Caco-2 (cell line): Measurements from ENCODE around the gene ELP5. TPM values are rescaled to one million over a fixed set of nuclear protein-coding genes. Genes with fewer than 3 reads are reported as not detected.

Experiments
- BruUV-seq: library from RNA; stranded (reverse); fragments of 400-500 nt; replicated peaks from 2 replicates; lab custom pipeline; 2021; lab: Mats Ljungman, UMichigan
- CTCF ChIA-PET: fragments of 300-600 bp; sonication (Branson Sonifier 250); formaldehyde crosslinking; loops from one replicate; lab custom pipeline; 2022; ENCODE audit warnings: antibody characterized with exemption; lab: Charles Lee
- POLR2A ChIA-PET: fragments of 300-600 bp; sonication (Branson Sonifier 250); formaldehyde crosslinking; loops from one replicate; lab custom pipeline; 2022; ENCODE audit warnings: antibody characterized with exemption; lab: Charles Lee
- DNase-seq, 2 experiments: peaks; one replicate each; pipeline versions ENCODE4 v3.0.0 to v3.0.0-alpha.2; 2020 to 2022
- H3K27me3 ChIP-seq: replicated peaks from 2 replicates; pipeline ENCODE4 v1.6.0; 2011; ENCODE audit warnings: low read length; ENCODE audit not compliant: control insufficient read depth, insufficient read depth
- H3K36me3 ChIP-seq: 2 replicates; pipeline ENCODE4 v1.5.1; 2011; ENCODE audit warnings: low read length; ENCODE audit not compliant: control insufficient read depth, insufficient read depth
- H3K4me1 ChIP-seq: fragments of 250-450 bp; sonication (Bioruptor Pico); 2 replicates; pipeline ENCODE4 v1.5.1; 2020; ENCODE audit warnings: mild to moderate bottlenecking
- H3K4me3 ChIP-seq: 2 replicates; pipeline ENCODE4 v1.5.1; 2011; ENCODE audit warnings: low read depth, mild to moderate bottlenecking, control low read depth, low read length
- H3K9me3 ChIP-seq: fragments of 250-450 bp; sonication (Bioruptor Pico); 2 replicates; pipeline ENCODE4 v1.5.1; 2020; ENCODE audit warnings: mild to moderate bottlenecking, moderate library complexity
- H3K27ac Mint-ChIP-seq: one replicate; pipeline ENCODE4 v1.8.0; 2022; ENCODE audit warnings: mixed read lengths; ENCODE audit not compliant: unreplicated experiment
- H3K27me3 Mint-ChIP-seq: one replicate; pipeline ENCODE4 v1.8.0; 2022; ENCODE audit warnings: mixed read lengths; ENCODE audit not compliant: insufficient read depth, unreplicated experiment
- H3K36me3 Mint-ChIP-seq: one replicate; pipeline ENCODE4 v1.8.0; 2022; ENCODE audit warnings: mild to moderate bottlenecking, mixed read lengths; ENCODE audit not compliant: insufficient read depth, unreplicated experiment
- H3K4me1 Mint-ChIP-seq: one replicate; pipeline ENCODE4 v1.8.0; 2022; ENCODE audit warnings: low read depth, mixed read lengths; ENCODE audit not compliant: unreplicated experiment
- H3K4me3 Mint-ChIP-seq: one replicate; pipeline ENCODE4 v1.8.0; 2022; ENCODE audit warnings: mild to moderate bottlenecking, moderate library complexity, mixed read lengths; ENCODE audit not compliant: unreplicated experiment
- H3K9me3 Mint-ChIP-seq: one replicate; pipeline ENCODE4 v1.8.0; 2022; ENCODE audit warnings: mixed read lengths; ENCODE audit not compliant: unreplicated experiment
- intact Hi-C: fragments of 100-400 bp; cut with micrococcal nuclease; formaldehyde crosslinking; loops from one replicate; pipeline ENCODE4 v1.10.0; 2022; ENCODE audit not compliant: unreplicated experiment
- total RNA-seq: library from RNA; stranded (reverse); gene quantifications from 2 replicates; pipeline ENCODE4 v1.2.3, GENCODE V29; 2022
- TF ChIP-seq, protein P1 (sequence below), 2 experiments: fragments of 200-600 bp in 1 of 2; IDR thresholded peaks; 1 replicate in 1 of 2; 2 replicates in 1 of 2; pipeline versions ENCODE4 v1.5.1 to v1.8.0; 2011 to 2022; ENCODE audit warnings: antibody characterized with exemption in 1 of 2, control low read depth in 1 of 2, inconsistent platforms in 1 of 2, low read depth in 1 of 2, low read length in 1 of 2, mild to moderate bottlenecking in 1 of 2, moderate library complexity in 1 of 2; ENCODE audit not compliant: insufficient read depth in 1 of 2, severe bottlenecking in 1 of 2, unreplicated experiment in 1 of 2

The ELP5 gene
- total RNA-seq, 1 experiment from 2014 or later: 43.2 TPM

DNA sequence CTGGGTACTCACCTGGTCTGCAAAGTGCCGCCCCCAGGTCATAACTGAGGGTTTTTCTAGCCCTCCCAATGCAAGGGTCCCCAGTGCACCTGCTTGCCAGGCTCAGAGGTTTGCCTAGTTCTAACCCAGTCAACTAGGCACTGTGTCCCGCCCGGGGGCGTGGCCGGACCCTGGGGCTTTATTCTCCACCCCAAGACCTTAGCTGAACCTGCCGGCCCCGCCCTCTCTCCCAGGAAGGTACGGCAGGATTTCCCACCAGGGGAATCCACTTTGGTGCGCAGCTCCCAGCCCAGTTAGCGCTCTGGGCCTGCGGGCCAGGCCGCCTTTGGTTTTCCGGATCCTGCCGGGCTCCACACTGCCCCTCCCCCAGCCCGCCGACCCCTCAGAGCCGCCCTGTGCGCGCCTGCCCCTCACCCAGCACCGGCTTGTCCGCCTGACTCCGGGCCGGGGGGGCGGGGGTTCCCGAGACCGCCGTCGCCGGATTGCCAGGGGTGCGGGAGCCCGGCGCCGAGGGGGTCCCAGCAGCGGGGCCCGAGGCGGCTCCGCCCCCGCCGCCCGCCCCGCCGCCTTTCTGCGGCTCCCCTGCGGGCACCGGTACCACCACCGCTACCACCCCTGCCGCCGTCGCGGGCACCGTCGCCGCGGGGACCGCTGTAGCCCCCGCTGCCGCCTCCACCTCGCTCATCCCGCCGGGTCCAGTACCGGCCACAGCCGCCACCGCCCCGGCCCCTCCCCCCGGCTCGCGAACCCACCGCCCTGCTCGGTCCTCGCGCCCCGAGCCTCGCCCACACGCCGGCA is 42.0 kb downstream of the ELP5 start:
- Mint-ChIP-seq H3K9me3 (no peaks in the 10 kb centered on the region), H3K4me1 (peaks cover 6% of the 10 kb centered on the region), H3K4me3 (peak overlapping the region; percentile 73), H3K36me3 (no peaks in the 10 kb centered on the region), H3K27me3 (no peaks in the 10 kb centered on the region), H3K27ac (peak overlapping the region; percentile 40)
- Histone ChIP-seq H3K4me1 (0 out of 2 replicates have a peak, but pooled peaks cover 10% of the 10 kb centered on the region), H3K9me3 (no peaks in the 10 kb centered on the region), H3K36me3 (no peaks in the 10 kb centered on the region; the same call in 1 of the 2 replicates), H3K4me3 (peak overlapping the region; percentile 49), H3K27me3 (no peaks in the 10 kb centered on the region)
- DNase-seq: peak; percentile 77 to 79
- ChIA-PET CTCF (interaction anchor here (0.6 to 1.0 kb wide), 2 partner anchors 13 to 99 kb away, joined by 5 to 6 read pairs; partner anchors contain the start of gene SLC2A4), POLR2A (interaction anchor here (1.0 kb wide), 1 partner anchor 13 kb away, joined by 4 read pairs; the partner anchor contains the start of gene SLC2A4)
- TF ChIP-seq, protein P1, sequence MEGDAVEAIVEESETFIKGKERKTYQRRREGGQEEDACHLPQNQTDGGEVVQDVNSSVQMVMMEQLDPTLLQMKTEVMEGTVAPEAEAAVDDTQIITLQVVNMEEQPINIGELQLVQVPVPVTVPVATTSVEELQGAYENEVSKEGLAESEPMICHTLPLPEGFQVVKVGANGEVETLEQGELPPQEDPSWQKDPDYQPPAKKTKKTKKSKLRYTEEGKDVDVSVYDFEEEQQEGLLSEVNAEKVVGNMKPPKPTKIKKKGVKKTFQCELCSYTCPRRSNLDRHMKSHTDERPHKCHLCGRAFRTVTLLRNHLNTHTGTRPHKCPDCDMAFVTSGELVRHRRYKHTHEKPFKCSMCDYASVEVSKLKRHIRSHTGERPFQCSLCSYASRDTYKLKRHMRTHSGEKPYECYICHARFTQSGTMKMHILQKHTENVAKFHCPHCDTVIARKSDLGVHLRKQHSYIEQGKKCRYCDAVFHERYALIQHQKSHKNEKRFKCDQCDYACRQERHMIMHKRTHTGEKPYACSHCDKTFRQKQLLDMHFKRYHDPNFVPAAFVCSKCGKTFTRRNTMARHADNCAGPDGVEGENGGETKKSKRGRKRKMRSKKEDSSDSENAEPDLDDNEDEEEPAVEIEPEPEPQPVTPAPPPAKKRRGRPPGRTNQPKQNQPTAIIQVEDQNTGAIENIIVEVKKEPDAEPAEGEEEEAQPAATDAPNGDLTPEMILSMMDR (IDR thresholded peaks at IDR 0.05; ENCODE audit: insufficient read depth in 1 of 2, low read depth in 1 of 2, low read length in 1 of 2, severe bottlenecking in 1 of 2, unreplicated experiment in 1 of 2): no peak
- intact Hi-C loops: loop anchor here (1.0 kb wide), 1 partner anchor 13 kb away; the partner anchor contains the start of gene SLC2A4
- BruUV-seq: no TSS peak

DNA sequence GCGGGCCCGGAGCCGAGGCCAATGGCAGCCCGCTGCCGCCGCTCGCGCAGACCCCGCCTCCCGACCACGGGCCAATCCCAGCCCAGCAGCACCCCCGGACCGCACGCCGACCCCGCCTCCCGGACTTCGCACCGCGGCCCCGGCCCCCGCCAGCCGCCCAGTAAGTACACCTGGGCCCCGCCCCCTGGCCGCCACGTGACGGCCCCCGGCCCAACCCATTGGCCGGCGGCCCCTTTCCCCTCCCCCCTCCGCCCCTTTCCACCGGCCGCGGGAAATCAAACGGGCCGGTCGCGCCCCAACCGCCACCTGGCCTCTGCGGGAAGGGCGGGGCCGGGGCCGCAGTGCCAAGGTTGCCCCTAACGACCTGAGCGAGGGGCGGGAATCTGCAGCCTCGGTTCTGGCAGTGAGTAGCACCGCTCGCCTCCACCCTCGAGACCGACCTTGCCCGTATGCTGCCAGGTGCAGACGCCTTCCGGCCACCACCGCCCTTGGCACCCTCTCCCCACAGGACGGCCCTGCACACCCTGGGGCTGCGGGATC is 42.7 kb downstream of the ELP5 start, which contains the start of gene YBX2:
Gene YBX2 (minus strand): TSS at position 26 of the 540 bp plus-strand sequence. CDS start 139 bp downstream, outside the sequence.
- ChIA-PET CTCF (no interaction called here), POLR2A (no interaction called here)
- Histone ChIP-seq H3K36me3 (no peaks in the 10 kb centered on the region; the same call in 1 of the 2 replicates), H3K4me3 (peak within 1 kb of the TSS; percentile 49), H3K27me3 (no peaks in the 10 kb centered on the region), H3K9me3 (no peaks in the 10 kb centered on the region), H3K4me1 (0 out of 2 replicates have a peak, but pooled peaks cover 10% of the 10 kb centered on the region)
- DNase-seq: peak; percentile 95 to 96
- peaks cover 6% of the 10 kb centered on the region for H3K4me1 Mint-ChIP-seq
- peak within 1 kb of the TSS; percentile 73 for H3K4me3 Mint-ChIP-seq
- intact Hi-C loops: loop anchor here (1.0 kb wide), 1 partner anchor 13 kb away; the partner anchor contains the start of gene SLC2A4
- no peaks in the 10 kb centered on the region for H3K9me3 Mint-ChIP-seq
- no peaks in the 10 kb centered on the region for H3K36me3 Mint-ChIP-seq
- H3K27ac Mint-ChIP-seq: peak within 1 kb of the TSS; percentile 61
- BruUV-seq: no TSS peak
- no peaks in the 10 kb centered on the region for H3K27me3 Mint-ChIP-seq
- TF ChIP-seq, protein P1 (IDR thresholded peaks at IDR 0.05; ENCODE audit: insufficient read depth in 1 of 2, low read depth in 1 of 2, low read length in 1 of 2, severe bottlenecking in 1 of 2, unreplicated experiment in 1 of 2): no peak
